Natural killer cell (primary cell): ENCODE measurements around the gene JUN. TPM values are rescaled to one million over a fixed set of nuclear protein-coding genes. Genes with fewer than 3 reads are reported as not detected.
A peak's percentile ranks its signal among the peaks of the same experiment; 100 is the strongest.

ENCODE experiments used
- ATAC-seq, 3 donors: fragments of 150-1000 bp in 2 of 3; fragments of 200-7000 bp in 1 of 3; cut with Tn5 transposase; 1 replicate in 1 of 3; 2 replicates in 2 of 3; pipeline ENCODE4 v1.10.0; 2021; ENCODE audit warnings: mild to moderate bottlenecking in 2 of 3, moderate library complexity in 2 of 3
- DNase-seq, 2 donors: peaks; one replicate each; pipeline versions ENCODE4 v3.0.0 to v3.0.0-alpha.2; 2013 to 2021; ENCODE audit warnings: mixed read lengths in 1 of 2
- H3K27ac ChIP-seq: one replicate; pipeline ENCODE4 v1.5.1; 2013; ENCODE audit warnings: mild to moderate bottlenecking, low read length
- H3K27me3 ChIP-seq: one replicate; pipeline ENCODE4 v1.6.1; 2013; ENCODE audit warnings: low read length; ENCODE audit not compliant: control insufficient read depth, insufficient read depth
- H3K36me3 ChIP-seq: one replicate; pipeline ENCODE4 v1.6.1; 2013; ENCODE audit warnings: low read length; ENCODE audit not compliant: control insufficient read depth, insufficient read depth
- H3K4me1 ChIP-seq: one replicate; pipeline ENCODE4 v1.6.1; 2013; ENCODE audit warnings: low read length; ENCODE audit not compliant: control insufficient read depth, insufficient read depth
- H3K4me3 ChIP-seq: one replicate; pipeline ENCODE4 v1.5.1; 2013; ENCODE audit warnings: low read length
- H3K9me3 ChIP-seq: one replicate; pipeline ENCODE4 v1.6.1; 2013; ENCODE audit warnings: low read length; ENCODE audit not compliant: control insufficient read depth, insufficient read depth
- H3K27ac Mint-ChIP-seq, 2 donors: one replicate each; pipeline ENCODE4 v1.8.0; 2022; ENCODE audit warnings: mild to moderate bottlenecking in 2 of 2, mixed read lengths in 2 of 2, moderate library complexity in 1 of 2
- H3K27me3 Mint-ChIP-seq, 2 donors: one replicate each; pipeline ENCODE4 v1.8.0; 2022; ENCODE audit warnings: low read depth in 2 of 2, mixed read lengths in 2 of 2
- H3K36me3 Mint-ChIP-seq: one replicate; pipeline ENCODE4 v1.8.0; 2022; ENCODE audit warnings: mixed read lengths
- H3K4me1 Mint-ChIP-seq, 2 donors: one replicate each; pipeline ENCODE4 v1.8.0; 2022; ENCODE audit warnings: mixed read lengths in 2 of 2
- H3K4me3 Mint-ChIP-seq: one replicate; pipeline ENCODE4 v1.8.0; 2022; ENCODE audit warnings: mild to moderate bottlenecking, moderate library complexity, mixed read lengths
- H3K9me3 Mint-ChIP-seq, 2 donors: one replicate each; pipeline ENCODE4 v1.8.0; 2022; ENCODE audit warnings: mixed read lengths in 2 of 2
- CTCF ChIP-seq: fragments of 200-600 bp; IDR thresholded peaks from one replicate; pipeline ENCODE4 v1.8.0; 2022; ENCODE audit warnings: antibody characterized with exemption
- WGBS: methylation state at CpG from one replicate; pipeline ENCODE4 v1.1.7; 2013; ENCODE audit warnings: missing lambda C conversion rate; ENCODE audit not compliant: insufficient coverage; 5-methylcytosine and 5-hydroxymethylcytosine counted together
- intact Hi-C: fragments of 100-400 bp; cut with micrococcal nuclease; formaldehyde crosslinking; loops from one replicate; pipeline ENCODE4 v1.14.2; 2022
- total RNA-seq, 4 donors: library from RNA; stranded (reverse); fragments of 120-200 nt in 1 of 4; gene quantifications; one replicate each; pipeline versions ENCODE4 v1.2.3 to v1.2.4, GENCODE V29; 2013 to 2022

JUN gene
- total RNA-seq, 3 donors from 2014 or later (not counting 1 experiment from before 2014, with no cell fraction given), result 1,209 to 1,942 (median 1,808) TPM

- no peak overlapping the region for H3K4me3 ChIP-seq
- H3K9me3 Mint-ChIP-seq, result peaks cover 0 to 3% of the 10 kb centered on the region in 2 donors
- peaks cover 23% of the 10 kb centered on the region for H3K4me1 ChIP-seq
- no peak for TF ChIP-seq CTCF
- peak overlapping the region; percentile 92 for H3K4me3 Mint-ChIP-seq
- H3K36me3 Mint-ChIP-seq, result no peaks in the 10 kb centered on the region
- intact Hi-C loops, result loop anchor here (10.0 kb wide), 2 partner anchors 98 to 258 kb away; no protein-coding TSS in a partner anchor
- H3K9me3 ChIP-seq, result no peaks in the 10 kb centered on the region
- peak overlapping the region; percentile 98 for H3K27ac ChIP-seq
- no peaks in the 10 kb centered on the region for H3K27me3 ChIP-seq
- peaks cover 1% of the 10 kb centered on the region for H3K36me3 ChIP-seq
- peaks cover 47 to 68% of the 10 kb centered on the region in 2 donors for H3K4me1 Mint-ChIP-seq
- 90% methylated on average over 6 of the region's 6 CpGs for WGBS
- peak overlapping the region; percentile 96 to 99 for H3K27ac Mint-ChIP-seq
- ATAC-seq (no peak), DNase-seq (peak in 1 of 2 donors; percentile 13)
- peaks cover 0 to 9% of the 10 kb centered on the region in 2 donors for H3K27me3 Mint-ChIP-seq
Measured at GRCh38 chr1:58786184-58786926, 2.5 kb upstream of the JUN start.

- ATAC-seq, result no peak
- H3K36me3 Mint-ChIP-seq, result no peaks in the 10 kb centered on the region
- intact Hi-C loops, result loop anchor here (2.0 to 10.0 kb wide), 4 partner anchors 99 to 361 kb away; partner anchors contain the start of gene OMA1
- peaks cover 1% of the 10 kb centered on the region for H3K36me3 ChIP-seq
- peak overlapping the region; percentile 97 for H3K4me3 ChIP-seq
- H3K4me1 ChIP-seq, result peaks cover 25% of the 10 kb centered on the region
- no peaks in the 10 kb centered on the region for H3K27me3 ChIP-seq
- H3K27ac Mint-ChIP-seq, result peak overlapping the region; percentile 96 to 99
- H3K27ac ChIP-seq, result peak overlapping the region; percentile 98
- peaks cover 0 to 9% of the 10 kb centered on the region in 2 donors for H3K27me3 Mint-ChIP-seq
- no peaks in the 10 kb centered on the region for H3K9me3 ChIP-seq
- 2% methylated on average over 14 of the region's 14 CpGs for WGBS
- peak overlapping the region; percentile 92 for H3K4me3 Mint-ChIP-seq
- TF ChIP-seq CTCF, result no peak
- DNase-seq, result peak; percentile 50 to 77
- H3K4me1 Mint-ChIP-seq, result peaks cover 47 to 63% of the 10 kb centered on the region in 2 donors
- peaks cover 0 to 3% of the 10 kb centered on the region in 2 donors for H3K9me3 Mint-ChIP-seq
Measured at GRCh38 chr1:58785442-58786058, 1.7 kb upstream of the JUN start.

- H3K27ac Mint-ChIP-seq, result peak overlapping the region; percentile 96 to 99
- peaks cover 52 to 65% of the 10 kb centered on the region in 2 donors for H3K4me1 Mint-ChIP-seq
- Histone ChIP-seq H3K36me3 (peaks cover 1% of the 10 kb centered on the region), H3K27ac (peak overlapping the region; percentile 98), H3K27me3 (no peaks in the 10 kb centered on the region), H3K9me3 (no peaks in the 10 kb centered on the region), H3K4me1 (peaks cover 25% of the 10 kb centered on the region), H3K4me3 (peak overlapping the region; percentile 97)
- peaks cover 0 to 9% of the 10 kb centered on the region in 2 donors for H3K27me3 Mint-ChIP-seq
- ATAC-seq (peak; percentile 34 to 58 (median 43)), DNase-seq (peak; percentile 91 to 96)
- H3K9me3 Mint-ChIP-seq, result peaks cover 0 to 3% of the 10 kb centered on the region in 2 donors
- peak overlapping the region; percentile 92 for H3K4me3 Mint-ChIP-seq
- under 1% methylated on average over 51 of the region's 56 CpGs for WGBS
- intact Hi-C loops, result loop anchor here (1.0 to 10.0 kb wide), 9 partner anchors 28 to 511 kb away; partner anchors contain the start of genes MYSM1 and OMA1
- TF ChIP-seq CTCF, result peak; percentile 27
- H3K36me3 Mint-ChIP-seq, result no peaks in the 10 kb centered on the region
Measured at GRCh38 chr1:58784758-58785441, 1.1 kb upstream of the JUN start.
